ENCODE measurements around the gene PDK3.

GRCh38 chrX:24482823-24483415, 17.8 kb downstream of the PDK3 start:
- TF ChIP-seq GATA2 (IDR thresholded peaks at IDR 0.05; ENCODE audit: low read depth, low read length) (no peak), GATA3 (IDR thresholded peaks at IDR 0.05; ENCODE audit: low read depth, low read length) (no peak)
